SH-SY5Y (cell line): ENCODE data around the gene CRYGC.

Source experiments
- GATA2 ChIP-seq: IDR thresholded peaks from 2 replicates; pipeline ENCODE4 v1.6.1; 2011; ENCODE audit warnings: mild to moderate bottlenecking, low read depth, low read length
- GATA3 ChIP-seq: IDR thresholded peaks from 2 replicates; pipeline ENCODE4 v1.6.1; 2011; ENCODE audit warnings: low read depth, mild to moderate bottlenecking, low read length, moderate library complexity

DNA sequence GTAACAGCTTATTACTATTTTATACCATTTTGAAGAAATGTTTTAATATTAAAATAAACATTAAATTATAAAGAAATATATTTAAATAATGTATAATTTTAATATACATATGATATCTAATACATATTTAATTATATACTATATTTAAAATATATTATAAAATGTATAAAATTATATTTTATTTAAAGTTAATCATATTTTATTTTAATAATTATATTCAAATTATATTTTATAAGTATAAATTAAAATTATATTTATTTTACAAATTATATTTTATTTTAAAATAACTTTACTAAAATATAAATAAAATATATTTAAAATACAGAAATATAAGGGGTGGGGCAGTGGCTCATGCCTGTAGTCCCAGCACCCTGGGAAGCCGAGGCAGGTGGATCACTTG is 7.4 kb downstream of the CRYGC start:
- TF ChIP-seq GATA3 = no peak
- TF ChIP-seq GATA2 = no peak
